Lower leg skin (tissue), 3 donors: Measurements from ENCODE around the gene A4GALT.

ENCODE experiments used
- CTCF ChIP-seq, 3 donors: fragments of 450-650 bp; IDR thresholded peaks; one replicate each; pipeline ENCODE4 v1.5.1; 2016; ENCODE audit warnings: antibody characterized with exemption in 3 of 3, mild to moderate bottlenecking in 3 of 3, moderate library complexity in 2 of 3
- POLR2A ChIP-seq, 2 donors: fragments of 450-650 bp; IDR thresholded peaks; one replicate each; pipeline ENCODE4 v1.6.1; 2016 to 2017; ENCODE audit warnings: antibody characterized with exemption in 2 of 2, mild to moderate bottlenecking in 1 of 2, moderate library complexity in 1 of 2

GRCh38 chr22:42670921-42671709 lies 49.6 kb downstream of the A4GALT start:
- TF ChIP-seq CTCF (IDR thresholded peaks at IDR 0.05) (no peak), POLR2A (IDR thresholded peaks at IDR 0.05) (no peak)
